Endodermal cell (in vitro differentiated cells): ENCODE results near the gene ARHGAP8. TPM values are rescaled to one million over a fixed set of nuclear protein-coding genes. Genes with fewer than 3 reads are reported as not detected.
A peak's percentile ranks its signal among the peaks of the same experiment; 100 is the strongest.

Source experiments
- DNase-seq: peaks from one replicate; pipeline ENCODE4 v3.0.0-alpha.2; 2017
- H3K27ac ChIP-seq: 2 replicates; pipeline ENCODE4 v1.5.1; 2013; ENCODE audit warnings: mild to moderate bottlenecking, low read depth, low read length, moderate library complexity
- H3K27me3 ChIP-seq: 2 replicates; pipeline ENCODE4 v1.6.1; 2013; ENCODE audit warnings: mild to moderate bottlenecking, low read length, moderate library complexity; ENCODE audit not compliant: insufficient read depth, control insufficient read depth, poor library complexity, severe bottlenecking
- H3K36me3 ChIP-seq: 2 replicates; pipeline ENCODE4 v1.7.0; 2013; ENCODE audit warnings: mild to moderate bottlenecking, low read length, moderate library complexity; ENCODE audit not compliant: control insufficient read depth, insufficient read depth
- H3K4me1 ChIP-seq: one replicate; pipeline ENCODE4 v1.7.0; 2013; ENCODE audit warnings: low read length; ENCODE audit not compliant: control insufficient read depth, insufficient read depth
- H3K4me3 ChIP-seq: 2 replicates; pipeline ENCODE4 v1.5.1; 2013; ENCODE audit warnings: mild to moderate bottlenecking, low read length, moderate library complexity
- H3K9ac ChIP-seq: 2 replicates; pipeline ENCODE4 v1.6.1; 2013; ENCODE audit warnings: mild to moderate bottlenecking, low read length, moderate library complexity; ENCODE audit not compliant: poor library complexity, severe bottlenecking; ENCODE audit errors: extremely low read depth
- H3K9me3 ChIP-seq: 2 replicates; pipeline ENCODE4 v1.6.1; 2013; ENCODE audit warnings: mild to moderate bottlenecking, low read length, moderate library complexity; ENCODE audit not compliant: control insufficient read depth
- H3K27ac Mint-ChIP-seq: 2 replicates; pipeline ENCODE4 v1.8.0; 2020; ENCODE audit warnings: mixed read lengths
- H3K27me3 Mint-ChIP-seq: 2 replicates; pipeline ENCODE4 v1.8.0; 2021; ENCODE audit warnings: mild to moderate bottlenecking, mixed read lengths; ENCODE audit not compliant: insufficient read depth
- H3K36me3 Mint-ChIP-seq: 2 replicates; pipeline ENCODE4 v1.8.0; 2020; ENCODE audit warnings: low read depth, mixed read lengths
- H3K4me1 Mint-ChIP-seq: 2 replicates; pipeline ENCODE4 v1.8.0; 2020; ENCODE audit warnings: mixed read lengths
- H3K4me3 Mint-ChIP-seq: 2 replicates; pipeline ENCODE4 v1.8.0; 2020; ENCODE audit warnings: mild to moderate bottlenecking, moderate library complexity, mixed read lengths
- H3K9me3 Mint-ChIP-seq: 2 replicates; pipeline ENCODE4 v1.8.0; 2020; ENCODE audit warnings: mild to moderate bottlenecking, mixed read lengths
- CTCF ChIP-seq: fragments of 200-600 bp; sonication (generic); conservative IDR thresholded peaks from 2 replicates; pipeline ENCODE4 v1.5.0; 2021; ENCODE audit warnings: antibody characterized with exemption, mild to moderate bottlenecking
- WGBS, 2 experiments: methylation state at CpG; one replicate each; pipeline versions ENCODE4 v1.1.5 to v1.1.7; 2013; ENCODE audit warnings: missing lambda C conversion rate in 2 of 2, mixed read lengths in 1 of 2; ENCODE audit not compliant: insufficient coverage in 1 of 2, insufficient read length in 1 of 2; 5-methylcytosine and 5-hydroxymethylcytosine counted together
- total RNA-seq, 2 donors: library from RNA; stranded (reverse); fragmentation: NEBNext Ultra II Directional in 1 of 2; extraction: Animal tissue kit (Norgen Biotek cat#: 25700) in 1 of 2; gene quantifications; 2 replicates in 1 of 2; 3 replicates in 1 of 2; pipeline ENCODE4 v1.2.1, GENCODE V29; 2021

The ARHGAP8 gene
- total RNA-seq, 2 donors from 2014 or later: 45.2 to 51.3 TPM

GRCh38 chr22:44728761-44729324 lies 23.5 kb upstream of the ARHGAP8 start:
- no peak for TF ChIP-seq CTCF
- H3K36me3 Mint-ChIP-seq: peaks cover 24% of the 10 kb centered on the region
- H3K4me1 ChIP-seq: peaks cover 8% of the 10 kb centered on the region
- peak overlapping the region; percentile 48 for H3K27ac Mint-ChIP-seq
- no peaks in the 10 kb centered on the region for H3K27me3 ChIP-seq
- peaks cover 13% of the 10 kb centered on the region for H3K4me1 Mint-ChIP-seq
- H3K27me3 Mint-ChIP-seq: no peaks in the 10 kb centered on the region
- WGBS, 2 experiments: 91 to 94% methylated on average over 19 to 21 of the region's 21 CpGs
- no peak for DNase-seq
- H3K4me3 Mint-ChIP-seq: no peak overlapping the region
- H3K4me3 ChIP-seq: no peak overlapping the region
- no peaks in the 10 kb centered on the region for H3K9me3 Mint-ChIP-seq
- no peak overlapping the region for H3K27ac ChIP-seq
- H3K9ac ChIP-seq: no peak overlapping the region
- H3K9me3 ChIP-seq: no peaks in the 10 kb centered on the region
- H3K36me3 ChIP-seq: peaks cover 8% of the 10 kb centered on the region

GRCh38 chr22:44729391-44730021 lies 22.9 kb upstream of the ARHGAP8 start:
- H3K27ac Mint-ChIP-seq: peak overlapping the region; percentile 48
- Histone ChIP-seq H3K9me3 (no peaks in the 10 kb centered on the region), H3K36me3 (peaks cover 8% of the 10 kb centered on the region), H3K27ac (no peak overlapping the region), H3K27me3 (no peaks in the 10 kb centered on the region), H3K4me1 (peaks cover 6% of the 10 kb centered on the region), H3K9ac (no peak overlapping the region), H3K4me3 (no peak overlapping the region)
- H3K27me3 Mint-ChIP-seq: no peaks in the 10 kb centered on the region
- peaks cover 10% of the 10 kb centered on the region for H3K4me1 Mint-ChIP-seq
- WGBS, 2 experiments: 95 to 96% methylated on average over 22 to 39 of the region's 39 CpGs
- H3K4me3 Mint-ChIP-seq: no peak overlapping the region
- DNase-seq: no peak
- peaks cover 22% of the 10 kb centered on the region for H3K36me3 Mint-ChIP-seq
- H3K9me3 Mint-ChIP-seq: no peaks in the 10 kb centered on the region
- TF ChIP-seq CTCF: no peak

- no peaks in the 10 kb centered on the region for H3K27me3 ChIP-seq
- peaks cover 1% of the 10 kb centered on the region for H3K4me1 ChIP-seq
- peaks cover 20% of the 10 kb centered on the region for H3K36me3 Mint-ChIP-seq
- no peak overlapping the region for H3K27ac Mint-ChIP-seq
- 86 to 90% methylated on average over 12 to 14 of the region's 14 CpGs for WGBS, 2 experiments
- peaks cover 5% of the 10 kb centered on the region for H3K4me1 Mint-ChIP-seq
- H3K36me3 ChIP-seq: peaks cover 8% of the 10 kb centered on the region
- H3K9ac ChIP-seq: no peak overlapping the region
- H3K4me3 ChIP-seq: no peak overlapping the region
- H3K9me3 ChIP-seq: no peaks in the 10 kb centered on the region
- no peak overlapping the region for H3K4me3 Mint-ChIP-seq
- no peak for DNase-seq
- H3K9me3 Mint-ChIP-seq: no peaks in the 10 kb centered on the region
- H3K27ac ChIP-seq: no peak overlapping the region
- no peaks in the 10 kb centered on the region for H3K27me3 Mint-ChIP-seq
- no peak for TF ChIP-seq CTCF
Observed at GRCh38 chr22:44730022-44730393, 22.4 kb upstream of the ARHGAP8 start.
